ENCODE data around the gene TTC7B.

DNA sequence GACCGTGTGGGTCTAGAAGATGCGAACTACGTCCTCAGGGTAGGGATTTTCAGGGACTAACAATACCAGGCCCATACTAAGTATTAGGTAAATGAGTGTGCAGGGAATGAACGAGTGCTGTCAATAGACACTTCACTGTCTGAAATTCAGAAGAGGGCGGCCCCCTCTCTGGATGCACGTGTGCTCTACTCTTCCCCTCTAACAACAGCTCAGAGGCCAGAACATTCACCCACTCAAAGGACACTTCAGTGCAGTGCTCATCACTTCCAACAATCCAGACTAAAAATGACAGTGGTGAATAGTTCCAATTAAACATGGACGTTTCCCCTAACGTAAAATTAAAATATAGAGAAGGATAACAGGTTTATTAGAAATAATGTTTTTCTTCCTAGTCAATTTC lies 219.5 kb downstream of the TTC7B start:
- TF ChIP-seq, protein P1, sequence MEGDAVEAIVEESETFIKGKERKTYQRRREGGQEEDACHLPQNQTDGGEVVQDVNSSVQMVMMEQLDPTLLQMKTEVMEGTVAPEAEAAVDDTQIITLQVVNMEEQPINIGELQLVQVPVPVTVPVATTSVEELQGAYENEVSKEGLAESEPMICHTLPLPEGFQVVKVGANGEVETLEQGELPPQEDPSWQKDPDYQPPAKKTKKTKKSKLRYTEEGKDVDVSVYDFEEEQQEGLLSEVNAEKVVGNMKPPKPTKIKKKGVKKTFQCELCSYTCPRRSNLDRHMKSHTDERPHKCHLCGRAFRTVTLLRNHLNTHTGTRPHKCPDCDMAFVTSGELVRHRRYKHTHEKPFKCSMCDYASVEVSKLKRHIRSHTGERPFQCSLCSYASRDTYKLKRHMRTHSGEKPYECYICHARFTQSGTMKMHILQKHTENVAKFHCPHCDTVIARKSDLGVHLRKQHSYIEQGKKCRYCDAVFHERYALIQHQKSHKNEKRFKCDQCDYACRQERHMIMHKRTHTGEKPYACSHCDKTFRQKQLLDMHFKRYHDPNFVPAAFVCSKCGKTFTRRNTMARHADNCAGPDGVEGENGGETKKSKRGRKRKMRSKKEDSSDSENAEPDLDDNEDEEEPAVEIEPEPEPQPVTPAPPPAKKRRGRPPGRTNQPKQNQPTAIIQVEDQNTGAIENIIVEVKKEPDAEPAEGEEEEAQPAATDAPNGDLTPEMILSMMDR (IDR thresholded peaks at IDR 0.05 in 4 of 5, conservative IDR thresholded peaks at IDR 0.05 in 1 of 5), result no peak
- TF ChIP-seq POLR2A (IDR thresholded peaks at IDR 0.05), result no peak

All from gastrocnemius medialis (tissue), 4 donors.